ENCODE data around the gene PQBP1.

Gene PQBP1

DNA sequence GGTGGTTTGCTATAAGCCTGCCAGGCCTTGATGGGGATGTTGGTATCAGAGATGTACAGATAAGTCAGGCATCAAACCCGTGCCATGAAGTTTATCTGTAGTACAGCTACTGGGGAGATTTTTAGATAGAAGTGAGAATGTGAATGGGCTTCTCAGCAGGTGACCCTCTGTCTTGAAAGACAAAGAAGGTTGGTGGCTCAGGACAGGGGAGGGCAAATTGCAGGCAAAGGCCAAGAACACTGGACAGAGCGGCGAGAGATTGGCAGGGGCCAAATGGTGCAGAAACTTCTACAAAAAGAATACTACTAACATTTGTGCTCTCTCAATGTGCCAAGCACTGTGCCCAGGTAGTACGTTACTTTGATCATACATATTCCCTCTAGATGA lies 23.0 kb downstream of the PQBP1 start:
- DNase-seq (ENCODE audit: low spot score) = no peak

DNA sequence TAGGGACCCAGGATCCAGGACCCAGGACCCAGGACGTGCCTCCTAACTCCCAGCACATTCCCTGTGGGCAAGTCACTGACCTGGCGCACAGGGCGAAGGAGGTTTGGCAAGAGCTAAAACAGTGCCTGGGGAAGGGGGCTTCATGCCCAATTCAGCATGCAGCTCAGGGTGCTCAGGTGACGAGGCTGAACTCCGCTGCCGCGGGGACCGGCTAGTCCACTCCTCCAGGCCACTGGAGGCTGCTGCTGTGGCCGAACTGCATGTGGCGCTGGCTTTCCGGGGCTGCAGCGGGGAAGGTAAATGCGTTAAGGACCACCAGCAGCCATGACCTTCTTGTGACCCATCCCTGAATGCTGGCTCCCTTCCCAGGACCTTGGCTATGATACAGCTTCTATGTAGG lies 26.0 kb downstream of the PQBP1 start:
- DNase-seq (ENCODE audit: low spot score) = no peak

DNA sequence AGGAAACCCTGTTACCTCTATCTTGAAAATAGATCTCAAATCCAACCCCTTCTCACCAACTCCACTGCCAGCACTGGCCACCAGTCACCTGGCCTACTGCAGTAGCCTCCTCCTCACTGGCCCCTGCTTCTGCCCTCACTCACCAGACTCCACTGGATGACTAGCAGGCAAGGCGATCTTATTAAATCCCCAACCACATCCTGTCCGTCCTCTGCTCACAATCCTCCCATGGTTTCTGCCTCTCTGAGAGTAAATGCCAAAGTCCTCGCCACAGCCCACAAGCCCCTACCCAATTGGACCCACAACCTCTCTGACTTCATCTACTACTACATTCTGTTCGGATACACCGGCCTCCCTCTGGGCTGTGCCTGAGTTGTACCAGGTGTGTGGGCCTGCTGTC lies 26.5 kb downstream of the PQBP1 start:
- no peak for DNase-seq (ENCODE audit: low spot score)

DNA sequence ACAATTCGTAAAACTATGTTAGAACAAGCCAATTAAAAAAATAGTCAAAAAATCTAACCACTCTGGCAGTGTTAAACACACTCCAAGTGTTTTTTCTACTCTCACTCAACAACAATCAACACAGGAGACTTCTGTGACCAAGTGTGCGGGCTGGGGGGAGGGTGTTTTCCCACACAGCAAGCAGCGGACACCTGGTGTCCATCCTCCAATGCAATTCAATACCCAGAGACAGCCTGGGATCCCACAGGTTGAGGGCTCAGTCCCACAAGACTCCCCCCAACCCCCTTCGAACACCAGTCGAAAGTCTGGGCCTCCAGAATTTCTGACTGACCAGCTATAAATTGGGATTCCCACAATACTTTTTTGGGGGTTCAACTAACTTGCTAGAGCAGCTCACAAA lies 29.4 kb downstream of the PQBP1 start:
- DNase-seq (ENCODE audit: low spot score) = no peak

DNA sequence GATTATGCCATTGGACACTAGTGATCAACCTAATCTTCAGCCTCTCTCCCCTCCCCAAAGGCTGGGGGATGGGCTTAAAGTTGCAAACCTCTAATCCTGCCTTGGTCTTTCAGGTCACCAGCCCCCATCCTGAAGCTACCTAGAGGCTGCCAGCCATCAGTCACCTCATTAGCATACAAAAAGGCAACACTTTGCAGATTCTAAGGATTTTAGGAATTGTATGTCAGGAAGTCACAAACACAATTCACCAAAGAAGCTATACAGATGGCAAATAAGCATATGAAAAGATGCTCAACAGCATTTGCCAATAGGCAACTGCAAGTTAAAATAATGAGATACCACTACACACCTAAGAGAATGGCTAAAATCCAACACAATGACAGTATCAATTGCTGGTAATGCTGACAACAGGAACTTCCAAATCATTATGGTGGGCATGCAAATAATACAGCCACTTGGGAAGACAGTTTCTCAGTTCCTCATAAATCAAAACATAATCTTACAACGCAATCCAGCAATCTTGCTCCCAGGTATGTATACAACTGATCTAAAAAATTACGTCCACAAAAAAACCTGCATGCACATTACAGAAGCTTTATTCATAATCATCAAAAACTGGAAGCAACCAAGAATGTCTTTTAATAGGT lies 30.1 kb downstream of the PQBP1 start:
- DNase-seq (ENCODE audit: low spot score) = no peak

DNA sequence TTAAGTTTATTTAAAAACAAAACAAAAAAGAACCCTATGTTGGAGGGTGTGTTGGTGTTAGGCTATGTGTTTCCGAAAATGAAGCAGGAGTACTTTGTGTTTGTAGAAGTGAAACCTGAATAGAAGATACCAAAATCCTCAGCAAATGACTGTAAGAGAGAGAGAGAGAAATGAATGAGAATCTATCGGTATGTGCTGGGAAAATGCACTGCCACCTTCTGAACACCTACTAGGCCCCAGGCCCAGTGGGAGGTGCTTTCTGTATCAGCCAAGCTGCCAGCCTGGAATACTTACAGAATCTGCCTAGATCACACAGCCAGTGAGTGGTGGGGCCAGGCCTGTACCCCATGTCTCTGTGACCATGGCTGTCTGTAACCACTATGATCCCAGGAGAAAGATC lies 36.0 kb downstream of the PQBP1 start:
- no peak for DNase-seq (ENCODE audit: low spot score)

DNA sequence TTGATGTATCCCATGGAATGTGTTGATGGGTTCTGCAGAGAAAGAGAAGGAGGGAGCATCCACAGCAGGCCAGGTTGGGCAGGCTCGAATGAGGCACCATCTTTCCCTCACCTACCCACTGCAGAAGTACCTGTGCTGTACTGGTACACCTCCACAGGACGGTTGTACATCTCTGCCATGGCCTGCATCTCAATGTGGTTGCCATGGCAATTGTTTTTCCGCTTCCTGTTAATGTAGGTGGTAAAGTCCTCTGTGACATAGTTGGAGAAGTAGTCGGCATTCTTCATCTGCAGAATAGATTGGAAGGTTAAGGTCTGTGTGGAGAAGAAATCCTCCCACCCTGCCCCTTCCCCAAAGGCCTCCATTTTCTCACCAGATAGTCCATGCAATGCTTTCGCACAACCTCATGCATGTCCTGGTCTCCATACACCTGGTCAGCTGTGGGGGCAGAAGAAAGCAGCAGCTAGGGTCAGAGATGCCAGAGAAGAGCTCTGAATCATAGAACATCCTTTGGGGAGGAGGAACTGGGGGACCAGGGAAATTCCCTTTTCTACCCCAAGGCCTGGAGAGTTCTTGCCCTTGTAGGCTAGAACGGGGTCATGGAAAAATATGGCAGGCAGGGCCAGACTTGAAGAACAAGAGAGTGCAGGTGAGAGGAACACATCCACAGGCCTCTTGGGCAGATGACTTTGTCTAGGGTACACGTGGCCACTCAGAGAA lies 37.0 kb downstream of the PQBP1 start:
- DNase-seq (ENCODE audit: low spot score) = peak; percentile 72

DNA sequence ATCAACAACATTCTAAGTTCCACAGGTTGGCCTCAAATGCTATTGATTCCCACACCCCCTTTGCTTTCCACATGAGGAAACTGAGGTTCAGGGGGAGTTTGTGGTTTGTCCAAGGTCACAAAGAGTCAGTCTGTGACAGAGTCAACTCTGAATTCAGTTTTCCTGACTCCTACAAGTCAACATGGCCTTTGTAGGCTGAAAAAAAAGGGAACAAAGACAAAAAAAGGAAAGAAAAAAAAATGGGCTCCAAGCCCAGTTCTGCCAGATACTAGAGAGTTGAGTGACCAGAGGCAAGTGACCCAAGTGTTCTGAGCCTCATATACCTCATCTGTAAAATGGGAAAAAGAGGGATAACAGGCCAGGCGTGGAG lies 37.6 kb downstream of the PQBP1 start:
- no peak for DNase-seq (ENCODE audit: low spot score)

DNA sequence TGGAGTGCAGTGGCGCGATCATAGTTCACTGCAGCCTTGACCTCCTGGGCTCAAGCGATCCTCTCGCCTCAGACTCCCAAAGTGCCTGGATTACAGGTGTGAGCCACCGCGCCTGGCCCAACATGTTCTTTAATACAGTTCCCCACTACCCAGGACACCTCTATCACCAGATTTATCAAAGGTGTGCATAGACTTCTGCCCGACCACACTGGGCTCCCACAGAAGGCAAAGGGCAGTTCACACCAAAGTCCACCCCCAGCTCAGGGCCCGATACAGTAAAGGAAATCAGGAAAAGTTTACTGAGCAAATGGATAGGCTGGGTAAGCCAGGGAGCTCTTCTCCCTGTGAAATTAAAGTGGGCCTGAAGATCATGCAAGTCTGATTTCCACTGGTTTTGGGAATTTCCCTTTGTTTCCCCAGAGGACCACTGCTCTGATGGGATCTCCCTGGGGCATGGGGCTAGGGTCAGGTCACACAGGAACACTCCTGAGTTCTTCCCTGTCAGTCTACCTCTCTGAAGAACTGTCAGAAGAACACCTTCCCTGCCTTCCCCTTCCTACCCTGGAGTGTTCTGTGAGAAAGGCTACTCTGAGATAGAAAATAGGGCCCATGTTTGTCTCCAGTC lies 38.8 kb downstream of the PQBP1 start:
- DNase-seq (ENCODE audit: low spot score) = no peak

DNA sequence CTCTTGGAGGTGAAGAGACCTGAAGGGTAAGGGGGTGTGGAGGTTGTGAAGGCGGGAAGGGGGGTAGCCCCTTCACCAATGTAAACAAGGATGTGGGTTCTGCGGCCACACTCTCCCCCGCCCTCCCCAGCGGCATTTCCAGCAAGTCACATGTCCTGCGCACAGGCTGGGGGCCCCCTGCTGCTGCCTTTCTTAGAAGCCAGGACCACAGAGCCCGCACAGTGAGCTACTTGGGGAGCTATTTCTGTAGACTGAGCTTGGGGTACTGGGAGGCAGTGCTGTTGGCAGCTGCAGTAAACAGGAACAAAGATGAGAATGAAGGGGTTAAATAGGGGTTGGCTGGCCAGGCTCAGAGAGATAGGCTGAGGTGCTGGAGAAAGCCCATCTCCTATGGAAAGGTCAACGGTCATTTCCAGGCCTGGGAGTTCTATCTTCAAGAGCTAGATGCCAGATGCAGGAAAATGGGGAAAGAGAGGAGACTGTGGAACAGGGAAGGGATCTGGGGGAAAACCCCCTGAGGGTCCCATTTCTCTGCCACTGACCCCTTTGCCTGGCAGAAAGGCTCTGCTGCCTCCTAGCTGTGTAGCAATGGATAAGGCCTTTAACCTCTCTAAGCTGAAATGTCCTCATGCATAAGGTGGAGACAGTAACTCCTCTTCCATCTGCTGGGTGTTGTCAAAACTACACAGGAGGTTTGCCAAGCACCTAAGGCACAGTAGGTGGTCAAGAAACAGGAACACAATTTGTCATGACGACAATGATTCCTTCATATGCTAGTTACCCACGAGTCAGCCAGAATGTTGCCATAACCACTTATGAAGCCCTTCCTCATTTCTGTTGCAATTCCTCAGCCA lies 39.6 kb downstream of the PQBP1 start:
- peak; percentile 94 for DNase-seq (ENCODE audit: low spot score)

DNA sequence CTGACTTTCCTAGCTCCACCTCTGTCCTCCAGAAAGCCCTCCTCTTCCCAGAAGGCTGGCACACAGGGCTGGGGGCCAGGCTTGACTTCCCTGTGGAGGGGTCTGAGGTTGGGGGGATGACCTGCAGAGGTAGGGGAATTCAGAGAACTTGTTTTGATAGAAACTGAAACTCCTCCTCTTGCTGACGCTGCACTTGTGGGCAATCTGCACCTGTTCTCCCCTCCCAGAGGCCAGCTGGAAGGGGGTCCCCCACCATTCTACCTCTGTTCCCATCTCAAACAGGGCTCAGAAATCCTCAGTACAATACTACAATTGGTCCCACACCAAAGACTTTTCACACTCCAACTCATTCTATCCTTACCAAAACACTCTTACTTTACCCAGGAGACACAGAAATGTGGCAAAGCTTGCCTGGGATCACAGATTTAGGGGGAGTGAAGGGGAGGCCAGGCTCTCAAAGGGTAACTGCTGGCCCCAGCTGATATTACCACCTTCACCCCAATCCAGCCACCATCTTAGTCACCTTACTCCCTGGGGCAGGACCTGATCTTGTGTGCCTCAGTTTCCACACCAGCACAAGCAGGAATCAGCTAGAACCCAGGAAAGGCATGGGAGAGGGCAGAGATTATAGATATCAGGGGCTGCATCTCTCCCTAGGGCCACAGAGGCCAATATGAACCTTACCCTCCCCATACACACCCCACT lies 41.1 kb downstream of the PQBP1 start:
- DNase-seq (ENCODE audit: low spot score) = peak; percentile 85

DNA sequence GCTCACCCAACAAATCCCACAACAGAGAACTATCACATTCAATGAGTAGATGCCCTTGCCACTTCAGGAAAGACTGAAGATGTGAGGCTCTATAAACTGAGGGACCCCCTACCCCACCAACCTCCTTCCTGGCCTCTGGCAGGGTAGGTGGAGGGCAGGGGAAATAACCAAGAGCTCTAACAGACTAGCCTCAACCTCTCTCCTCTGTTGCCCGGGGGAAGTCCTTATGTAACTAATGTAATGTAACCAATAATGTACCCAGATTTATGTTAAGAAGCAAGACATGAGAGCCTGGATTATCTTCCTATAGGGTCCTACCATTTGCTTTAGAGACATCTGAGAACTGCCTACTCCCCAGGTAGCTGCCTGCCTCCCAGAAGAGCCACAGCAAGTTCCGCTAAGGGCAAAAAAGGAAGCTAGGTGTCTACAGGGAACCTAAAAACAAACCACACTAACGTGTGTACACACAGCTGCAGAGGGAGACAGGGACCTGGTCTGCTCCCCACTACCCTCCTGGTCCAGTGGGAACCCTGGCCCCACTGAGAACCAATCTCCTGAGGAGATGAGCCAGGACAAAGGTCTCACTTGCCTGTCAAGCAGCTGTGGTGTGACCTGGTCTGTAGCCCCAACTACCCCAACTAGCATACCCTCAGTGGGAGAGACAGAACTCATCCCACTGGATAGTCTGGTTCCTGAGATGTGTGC lies 41.9 kb downstream of the PQBP1 start:
- peak; percentile 55 for DNase-seq (ENCODE audit: low spot score)

DNA sequence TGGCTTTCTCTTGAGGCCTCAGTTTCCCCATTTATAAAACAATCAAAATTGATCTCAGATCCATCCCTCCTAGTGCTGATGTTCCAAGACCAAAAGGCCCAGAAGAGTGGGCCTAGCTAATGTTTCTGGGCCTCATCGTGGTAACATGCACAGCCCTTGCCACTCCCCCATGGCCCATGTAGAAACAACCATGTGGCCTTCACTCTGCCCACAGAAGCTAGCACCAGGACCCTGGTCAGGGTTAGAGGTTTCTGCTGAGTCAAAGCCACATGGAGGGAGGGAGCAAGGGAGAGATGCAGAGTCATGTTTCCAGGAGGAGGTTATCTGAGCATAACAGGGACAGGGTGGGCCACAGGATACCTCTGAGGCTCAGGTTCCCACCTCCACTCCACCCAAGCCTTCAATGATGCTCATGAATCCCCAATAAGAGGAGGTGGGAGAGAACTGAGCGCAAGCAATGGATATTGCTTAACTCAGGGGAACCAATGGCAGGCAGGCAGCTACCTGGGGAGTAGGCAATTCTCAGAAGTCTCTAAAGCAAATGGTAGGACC lies 42.8 kb downstream of the PQBP1 start:
- no peak for DNase-seq (ENCODE audit: low spot score)

DNA sequence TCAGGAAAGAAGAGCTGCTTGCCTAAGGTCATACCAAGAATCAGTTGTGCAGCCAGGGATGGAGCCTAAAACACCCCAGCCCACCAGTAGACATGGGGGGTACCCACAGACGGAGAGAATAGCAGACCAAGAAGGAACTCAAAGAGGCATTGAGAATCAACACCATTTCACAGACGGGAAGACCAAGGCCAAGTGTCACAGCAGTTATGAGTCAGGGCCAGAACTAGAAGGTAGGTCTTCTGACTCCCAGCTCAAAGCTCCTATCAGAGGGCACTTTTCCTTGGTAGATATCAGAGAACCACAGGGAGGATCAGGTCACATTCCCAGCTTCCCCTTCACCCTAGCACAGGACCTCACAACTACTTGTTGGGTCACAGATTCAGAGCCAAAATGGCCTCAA lies 45.2 kb downstream of the PQBP1 start:
- no peak for DNase-seq (ENCODE audit: low spot score)

DNA sequence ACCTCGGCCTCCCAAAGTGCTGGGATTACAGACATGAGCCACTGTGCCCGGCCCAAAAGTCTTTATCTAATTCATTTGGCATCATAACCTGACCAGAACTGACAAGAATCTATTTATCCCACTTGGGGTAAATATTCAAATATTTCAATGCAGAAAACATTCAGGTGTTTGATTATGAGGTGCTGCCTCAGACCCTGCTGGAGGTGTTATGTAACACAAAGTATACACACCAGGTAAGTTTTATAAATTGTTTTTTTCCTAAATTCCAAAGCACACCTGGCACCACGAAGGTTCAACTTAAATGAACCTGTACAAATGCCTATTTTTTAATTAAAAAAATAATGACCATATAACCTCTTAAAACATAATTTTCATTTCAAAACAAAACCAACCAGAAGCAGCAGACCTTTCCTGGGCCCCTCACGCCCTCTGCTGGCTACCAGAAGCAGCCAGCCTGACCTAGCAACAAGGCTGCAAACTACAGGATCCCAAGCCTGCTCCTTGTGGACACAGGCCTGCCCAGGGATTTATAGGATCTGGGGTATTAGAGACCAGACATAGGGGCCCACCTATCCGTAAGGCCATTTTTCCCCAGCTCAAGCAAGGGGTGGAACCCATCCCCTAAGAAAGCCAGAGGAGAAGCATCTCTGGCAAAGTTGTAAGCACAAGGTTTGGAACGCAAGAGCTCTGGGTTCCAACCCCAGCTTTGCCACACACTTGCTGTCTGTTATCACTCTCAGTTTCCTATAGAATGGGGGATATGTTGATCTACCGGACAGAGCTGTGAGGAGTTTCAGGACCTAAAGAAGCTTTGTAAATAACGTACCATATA lies 48.0 kb downstream of the PQBP1 start:
- peak; percentile 57 for DNase-seq (ENCODE audit: low spot score)

DNA sequence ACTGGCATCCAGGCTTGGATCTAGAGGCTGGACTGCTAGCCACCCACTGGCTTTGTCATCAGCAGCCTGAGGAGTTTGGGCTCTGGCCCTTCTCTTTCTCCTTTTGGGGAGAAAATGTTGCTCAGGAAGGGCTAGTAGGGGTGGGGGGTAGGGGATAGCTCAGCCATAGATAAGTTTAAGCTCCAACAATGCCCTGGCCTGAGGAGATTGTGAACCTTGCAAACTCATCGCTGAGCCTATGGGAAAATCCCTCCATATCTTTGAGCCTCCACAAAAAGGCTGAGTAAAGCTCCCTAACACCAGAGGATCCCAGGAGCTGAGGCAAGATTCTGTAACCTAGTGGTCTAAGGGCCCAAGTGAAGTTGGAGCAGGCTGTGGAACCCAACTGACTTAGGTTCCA lies 50.9 kb downstream of the PQBP1 start:
- DNase-seq (ENCODE audit: low spot score) = no peak

All from CD4-positive, alpha-beta T cell treated with Interleukin-6 at 100 ng/mL for 8 hours (primary cell).